ENCODE data around the gene MRTFA.
A peak's percentile ranks its signal among the peaks of the same experiment; 100 is the strongest.
"Not testable (repeated sequence)": the region's sequence is repeated elsewhere in the genome, so short reads cannot be mapped to it uniquely, and the experiment has no call there.

MRTFA gene

DNA sequence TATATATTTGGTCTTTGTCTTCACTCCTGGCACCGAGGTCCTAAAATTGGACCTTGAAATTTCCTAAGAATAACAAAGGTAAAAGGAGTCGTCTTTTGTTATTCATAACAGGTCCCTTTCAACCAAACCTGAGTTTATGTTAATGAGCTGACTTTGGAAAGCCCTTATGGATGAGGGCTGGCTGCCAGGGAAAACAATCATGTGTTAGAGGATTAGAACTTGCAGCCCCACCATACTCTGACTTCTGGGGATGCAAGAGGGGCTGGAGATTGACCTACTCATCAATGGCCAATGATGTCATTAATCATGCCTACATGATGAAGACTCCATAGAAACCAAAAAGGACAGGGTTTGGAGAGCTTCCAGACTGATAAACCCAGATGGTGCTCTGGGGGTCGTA is 118.9 kb downstream of the MRTFA start:
- no peak for DNase-seq

DNA sequence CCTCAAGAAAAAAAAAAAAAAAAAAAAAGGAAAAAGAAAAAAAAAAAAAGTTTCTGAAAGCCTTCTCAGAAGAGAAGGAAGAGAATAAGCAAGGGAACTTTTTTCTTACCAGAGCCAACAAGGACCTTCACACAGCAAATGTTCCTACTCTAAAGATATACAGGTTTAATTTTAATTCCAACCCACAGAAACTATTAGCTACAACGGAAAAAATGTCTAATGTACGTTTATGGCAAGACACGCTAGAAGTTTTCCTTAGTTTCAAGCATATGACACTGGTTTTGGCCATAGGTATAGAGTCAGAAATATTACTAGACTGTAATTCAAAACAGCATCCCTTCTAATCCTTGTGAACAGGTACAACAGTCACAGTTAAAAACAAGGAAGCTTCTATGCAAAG is 120.1 kb downstream of the MRTFA start:
- no peak for DNase-seq

- no peak for DNase-seq
Measured at GRCh38 chr22:40512426-40513136, 123.9 kb downstream of the MRTFA start.

DNA sequence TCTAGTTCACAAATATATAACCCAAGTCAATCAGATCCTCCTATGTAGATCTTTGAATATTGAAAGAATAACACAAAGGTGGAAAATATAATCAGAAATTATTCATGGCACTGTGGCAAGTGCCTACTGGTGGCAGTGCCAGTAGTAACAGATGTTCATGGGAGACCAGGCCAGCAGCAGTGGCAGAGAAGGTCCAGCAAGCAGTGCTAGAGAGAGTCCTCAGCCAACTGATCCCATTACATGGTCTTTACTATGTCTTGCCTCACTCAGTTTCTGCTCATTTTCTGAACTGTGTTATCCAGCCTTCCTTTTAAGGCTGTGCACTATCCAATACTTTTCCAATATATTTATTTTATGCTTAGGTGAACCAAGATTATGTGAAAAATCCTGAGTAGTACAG is 124.9 kb downstream of the MRTFA start:
- DNase-seq: no peak

DNA sequence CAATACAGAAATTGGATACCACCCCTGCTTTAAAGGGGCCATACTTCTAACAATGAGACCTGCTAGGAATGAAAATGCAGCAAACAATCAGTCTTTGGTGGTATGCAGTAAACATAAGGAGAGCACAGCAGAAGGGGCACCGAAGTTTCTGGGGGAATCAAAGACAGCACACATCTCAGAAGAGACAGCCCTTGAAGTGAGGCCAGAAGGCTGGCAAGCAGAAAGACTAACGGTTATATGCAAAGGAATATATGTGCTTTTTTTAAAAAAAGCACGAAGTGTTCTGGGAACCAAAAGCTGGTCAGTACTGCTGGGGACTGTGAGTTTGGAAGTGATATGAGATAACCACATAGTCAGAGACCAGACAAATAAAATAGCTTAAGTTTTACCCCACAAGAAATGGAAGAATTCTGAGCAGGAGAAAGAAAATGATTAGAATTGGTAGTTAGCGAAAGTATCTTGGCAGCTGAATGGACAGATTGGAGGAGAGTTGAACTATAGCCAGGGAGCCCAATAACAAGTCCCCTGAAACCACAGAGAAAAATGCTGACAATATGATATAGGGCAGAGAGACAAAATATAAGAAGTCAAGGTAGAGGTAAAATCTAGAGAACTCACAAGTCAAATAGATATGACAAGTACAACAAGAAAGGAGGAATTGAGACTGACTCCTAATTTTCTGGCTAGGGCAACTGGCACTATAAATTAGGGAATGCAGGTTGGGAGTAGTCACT is 125.7 kb downstream of the MRTFA start:
- no peak for DNase-seq

- peak; percentile 12 for DNase-seq
Measured at GRCh38 chr22:40509401-40510134, 127.0 kb downstream of the MRTFA start.

- not testable (repeated sequence) for DNase-seq
Measured at GRCh38 chr22:40508046-40508445, 128.5 kb downstream of the MRTFA start.

- DNase-seq: no peak
Measured at GRCh38 chr22:40507491-40507890, 129.0 kb downstream of the MRTFA start.

GRCh38 chr22:40506762-40507161 is 129.8 kb downstream of the MRTFA start:
- no peak for DNase-seq

- DNase-seq: no peak
Measured at GRCh38 chr22:40504285-40505249, 132.0 kb downstream of the MRTFA start.

- DNase-seq: no peak
Measured at GRCh38 chr22:40502919-40503318, 133.6 kb downstream of the MRTFA start.

- DNase-seq: not testable (repeated sequence)
Measured at GRCh38 chr22:40500465-40500786, 136.1 kb downstream of the MRTFA start.

GRCh38 chr22:40499209-40499623 is 137.3 kb downstream of the MRTFA start:
- DNase-seq: no peak

GRCh38 chr22:40498420-40499208 is 137.9 kb downstream of the MRTFA start:
- DNase-seq: no peak

DNA sequence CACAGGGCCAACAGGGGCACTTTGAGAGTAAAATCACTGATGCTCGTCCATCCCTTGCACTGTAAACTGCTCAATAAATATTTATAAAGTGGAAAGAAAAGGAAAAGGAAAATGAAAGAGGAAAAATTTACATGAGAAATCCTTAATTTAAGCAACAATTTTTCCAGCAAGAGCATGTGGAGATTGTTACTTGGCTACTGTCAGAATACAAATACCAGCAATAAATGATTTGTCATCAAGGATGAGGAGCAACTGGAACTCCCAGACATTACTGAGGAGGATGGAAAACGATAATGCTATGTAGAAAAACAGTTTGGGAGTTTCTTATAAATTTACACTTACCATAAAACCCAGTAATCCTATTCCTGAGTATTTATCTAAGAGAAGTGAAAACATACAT is 143.1 kb downstream of the MRTFA start:
- DNase-seq: no peak

- peak; percentile 52 for DNase-seq
Measured at GRCh38 chr22:40491990-40492631, 144.4 kb downstream of the MRTFA start.

- peak; percentile 62 for DNase-seq
Measured at GRCh38 chr22:40487663-40488249, 148.8 kb downstream of the MRTFA start.

- no peak for DNase-seq
Measured at GRCh38 chr22:40486962-40487602, 149.4 kb downstream of the MRTFA start.

GRCh38 chr22:40485813-40486667 is 150.5 kb downstream of the MRTFA start:
- no peak for DNase-seq

Measured in CD4-positive, alpha-beta T cell treated with Interleukin-17A for 1 hour (primary cell).